D721Med (cell line): ENCODE results near the gene GADD45B.
"Not testable (repeated sequence)": the region's sequence is repeated elsewhere in the genome, so short reads cannot be mapped to it uniquely, and the experiment has no call there.

ENCODE experiments used
- DNase-seq: peaks from one replicate; pipeline ENCODE4 v3.0.0; 2011; ENCODE audit warnings: low spot score; ENCODE audit not compliant: insufficient read length
- FAIRE-seq: peaks from 2 replicates; lab custom pipeline; 2011; peaks lifted over from hg19 to GRCh38; lab: Jason Lieb, UNC
- TF ChIP-seq, protein P1 (sequence below): IDR thresholded peaks from 2 replicates; pipeline ENCODE4 v1.5.1; 2012; ENCODE audit warnings: mild to moderate bottlenecking, control low read depth; ENCODE audit not compliant: insufficient read depth; ENCODE audit errors: missing control alignments

Gene GADD45B

GRCh38 chr19:2509096-2509495 lies 33.2 kb downstream of the GADD45B start:
- DNase-seq (no peak), FAIRE-seq (no peak)
- TF ChIP-seq, protein P1, sequence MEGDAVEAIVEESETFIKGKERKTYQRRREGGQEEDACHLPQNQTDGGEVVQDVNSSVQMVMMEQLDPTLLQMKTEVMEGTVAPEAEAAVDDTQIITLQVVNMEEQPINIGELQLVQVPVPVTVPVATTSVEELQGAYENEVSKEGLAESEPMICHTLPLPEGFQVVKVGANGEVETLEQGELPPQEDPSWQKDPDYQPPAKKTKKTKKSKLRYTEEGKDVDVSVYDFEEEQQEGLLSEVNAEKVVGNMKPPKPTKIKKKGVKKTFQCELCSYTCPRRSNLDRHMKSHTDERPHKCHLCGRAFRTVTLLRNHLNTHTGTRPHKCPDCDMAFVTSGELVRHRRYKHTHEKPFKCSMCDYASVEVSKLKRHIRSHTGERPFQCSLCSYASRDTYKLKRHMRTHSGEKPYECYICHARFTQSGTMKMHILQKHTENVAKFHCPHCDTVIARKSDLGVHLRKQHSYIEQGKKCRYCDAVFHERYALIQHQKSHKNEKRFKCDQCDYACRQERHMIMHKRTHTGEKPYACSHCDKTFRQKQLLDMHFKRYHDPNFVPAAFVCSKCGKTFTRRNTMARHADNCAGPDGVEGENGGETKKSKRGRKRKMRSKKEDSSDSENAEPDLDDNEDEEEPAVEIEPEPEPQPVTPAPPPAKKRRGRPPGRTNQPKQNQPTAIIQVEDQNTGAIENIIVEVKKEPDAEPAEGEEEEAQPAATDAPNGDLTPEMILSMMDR: no peak

- TF ChIP-seq, protein P1: no peak
- FAIRE-seq: no peak
- DNase-seq: no peak
Measured at GRCh38 chr19:2511570-2511969, 35.6 kb downstream of the GADD45B start.

GRCh38 chr19:2511991-2512390 lies 36.1 kb downstream of the GADD45B start:
- FAIRE-seq (no peak), DNase-seq (no peak)
- TF ChIP-seq, protein P1: no peak

DNA sequence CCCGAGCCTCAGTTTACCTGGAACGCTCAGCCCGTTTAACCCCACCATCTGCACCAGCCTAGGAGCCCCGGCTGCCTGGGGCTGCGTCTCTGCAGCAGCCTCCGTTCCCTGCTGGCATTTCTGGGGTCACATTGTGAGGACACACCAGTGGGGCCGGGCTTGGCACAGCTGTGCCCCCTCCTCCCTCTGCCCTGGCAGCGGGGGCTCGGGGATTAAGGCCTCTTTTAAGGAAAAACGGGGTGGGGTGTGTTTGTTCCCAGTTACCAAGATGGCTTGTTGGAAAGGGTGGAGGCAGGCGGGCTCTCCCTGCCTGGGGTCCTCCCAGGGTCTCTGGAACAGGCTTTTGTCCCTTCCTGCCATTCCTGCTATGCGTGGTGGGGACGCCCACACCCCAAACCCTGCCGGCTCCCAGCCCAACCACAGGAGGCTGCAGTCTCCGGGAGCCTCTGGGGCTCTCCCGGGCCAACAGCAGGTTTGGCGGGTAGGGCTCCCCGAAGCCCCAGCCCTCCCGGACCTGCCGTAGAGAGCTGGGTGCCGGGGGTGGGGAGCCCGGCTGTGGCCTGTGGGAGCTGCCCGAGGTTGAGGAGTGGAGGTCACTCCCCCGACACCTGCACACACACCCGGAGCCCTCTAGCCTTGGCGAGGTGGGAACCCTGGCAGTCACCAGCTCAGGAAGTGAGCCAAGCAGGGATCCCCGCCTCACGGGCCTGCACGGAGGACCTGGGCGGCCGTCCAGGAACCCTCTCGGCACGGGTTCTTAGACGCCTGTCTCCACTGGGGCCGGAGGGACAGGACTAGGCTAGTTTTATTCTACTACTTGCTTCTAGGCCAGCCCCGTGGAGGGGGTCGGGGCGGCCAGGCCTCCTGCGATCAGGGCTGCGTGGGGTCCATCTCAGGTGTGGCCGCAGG lies 36.9 kb downstream of the GADD45B start:
- DNase-seq: no peak
- no peak for FAIRE-seq
- TF ChIP-seq, protein P1: no peak

DNA sequence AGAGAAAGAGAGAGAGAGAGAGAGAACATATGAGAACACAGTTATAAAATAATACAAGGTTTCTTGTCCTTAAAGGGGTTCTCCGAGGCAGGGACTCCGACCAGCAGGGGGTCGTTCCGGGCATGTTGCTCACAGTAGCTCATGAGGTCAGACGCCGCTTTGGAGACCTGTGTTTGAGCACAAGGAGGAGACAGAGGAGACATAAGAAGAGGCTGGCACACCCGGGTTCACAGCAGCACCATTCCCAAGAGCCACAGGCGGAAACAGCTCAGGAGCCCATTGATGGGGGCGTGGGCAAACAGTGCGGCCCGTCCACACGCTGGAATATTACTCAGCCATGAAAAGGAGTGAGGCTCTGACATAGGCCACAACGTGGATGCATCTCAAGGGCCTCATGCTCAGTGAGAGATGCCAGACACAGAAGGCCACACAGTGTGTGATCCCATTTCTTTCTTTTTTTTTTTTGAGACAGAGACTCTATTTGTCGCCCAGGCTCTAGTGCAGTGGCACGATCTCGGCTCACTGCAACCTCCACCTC lies 39.1 kb downstream of the GADD45B start:
- TF ChIP-seq, protein P1: no peak
- FAIRE-seq: no peak
- DNase-seq: no peak

DNA sequence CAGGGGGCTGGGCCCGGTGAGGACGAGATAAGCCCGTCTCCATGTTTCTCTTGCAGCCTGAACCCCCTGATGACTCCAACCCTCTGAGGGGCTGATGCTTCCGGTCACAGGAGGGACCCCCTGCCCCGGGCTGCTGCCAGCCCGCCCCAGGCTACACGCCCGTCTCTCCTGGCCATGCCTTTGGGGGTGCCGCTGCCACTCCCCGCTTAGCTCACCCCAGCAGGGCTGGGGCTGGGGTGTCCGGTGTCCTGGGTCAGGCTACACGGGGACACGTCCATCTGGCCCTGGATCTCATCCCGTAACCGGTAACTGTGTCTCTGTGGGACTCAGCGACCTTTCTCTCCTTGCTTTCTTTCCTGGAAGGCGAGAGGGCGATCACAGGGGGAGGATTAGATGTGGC lies 40.8 kb downstream of the GADD45B start:
- FAIRE-seq (no peak), DNase-seq (no peak)
- TF ChIP-seq, protein P1: no peak

GRCh38 chr19:2517881-2518601 lies 42.1 kb downstream of the GADD45B start:
- FAIRE-seq: no peak
- TF ChIP-seq, protein P1: no peak
- DNase-seq: no peak

DNA sequence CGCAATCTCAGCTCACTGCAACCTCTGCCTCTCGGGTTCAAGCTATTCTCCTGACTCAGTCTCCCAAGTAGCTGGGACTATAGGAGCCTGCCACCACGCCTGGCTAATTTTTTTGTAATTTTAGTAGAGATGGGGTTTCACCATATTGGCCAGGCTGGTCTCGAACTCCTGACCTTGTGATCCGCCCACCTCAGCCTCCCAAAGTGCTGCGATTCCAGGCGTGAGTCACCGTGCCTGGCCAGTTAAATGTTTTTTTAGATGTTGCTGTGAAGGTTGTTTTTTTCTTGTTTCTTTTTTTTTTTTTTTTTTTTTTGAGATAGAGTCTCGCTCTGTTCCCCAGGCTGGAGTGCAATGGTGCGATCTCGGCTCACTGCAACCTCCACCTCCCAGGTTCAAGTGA lies 42.9 kb downstream of the GADD45B start:
- not testable (repeated sequence) for DNase-seq, FAIRE-seq
